H9 (cell line): Measurements from ENCODE around the gene CYP2U1. TPM values are rescaled to one million over a fixed set of nuclear protein-coding genes. Genes with fewer than 3 reads are reported as not detected.

ENCODE experiments used
- DNase-seq: peaks from one replicate; pipeline ENCODE4 v3.0.0-alpha.2; 2017
- H2AFZ ChIP-seq: one replicate; pipeline ENCODE4 v1.6.1; 2013; ENCODE audit warnings: mild to moderate bottlenecking, low read length, control low read depth, moderate library complexity
- H2AK5ac ChIP-seq: 2 replicates; pipeline ENCODE4 v1.6.1; 2013; ENCODE audit warnings: low read length, control low read depth, mixed read lengths; ENCODE audit not compliant: insufficient read length
- H2BK120ac ChIP-seq: one replicate; pipeline ENCODE4 v1.6.1; 2013; ENCODE audit warnings: low read depth, mild to moderate bottlenecking, low read length, control low read depth, inconsistent platforms; ENCODE audit not compliant: poor library complexity, severe bottlenecking
- H2BK12ac ChIP-seq: 2 replicates; pipeline ENCODE4 v1.6.1; 2013; ENCODE audit warnings: low read length, control low read depth, mixed read lengths, low read depth; ENCODE audit not compliant: insufficient read length
- H2BK15ac ChIP-seq: 2 replicates; pipeline ENCODE4 v1.6.1; 2013; ENCODE audit warnings: low read depth, low read length, control low read depth
- H2BK20ac ChIP-seq: one replicate; pipeline ENCODE4 v1.6.1; 2013; ENCODE audit warnings: low read depth, mild to moderate bottlenecking, low read length, control low read depth, inconsistent platforms; ENCODE audit not compliant: poor library complexity, severe bottlenecking
- H2BK5ac ChIP-seq: 2 replicates; pipeline ENCODE4 v1.6.1; 2013; ENCODE audit warnings: low read length, control low read depth, mixed read lengths; ENCODE audit not compliant: insufficient read length
- H3K14ac ChIP-seq: 2 replicates; pipeline ENCODE4 v1.6.1; 2013; ENCODE audit warnings: low read length, control low read depth; ENCODE audit not compliant: insufficient read depth
- H3K18ac ChIP-seq: 2 replicates; pipeline ENCODE4 v1.6.1; 2013; ENCODE audit warnings: low read depth, mild to moderate bottlenecking, mixed read lengths, low read length, control low read depth; ENCODE audit not compliant: insufficient read length
- H3K23ac ChIP-seq: 2 replicates; pipeline ENCODE4 v1.6.1; 2013; ENCODE audit warnings: low read length, control low read depth, mixed read lengths, low read depth; ENCODE audit not compliant: insufficient read length
- H3K23me2 ChIP-seq: 2 replicates; pipeline ENCODE4 v1.6.1; 2013; ENCODE audit warnings: low read depth, mild to moderate bottlenecking, mixed read lengths, low read length, control low read depth; ENCODE audit not compliant: insufficient read length, poor library complexity, severe bottlenecking
- H3K27ac ChIP-seq: 2 replicates; pipeline ENCODE4 v1.5.1; 2013; ENCODE audit warnings: low read length, control low read depth, mixed read lengths, low read depth; ENCODE audit not compliant: insufficient read length
- H3K27me3 ChIP-seq: 2 replicates; pipeline ENCODE4 v1.6.1; 2013; ENCODE audit warnings: low read length, control low read depth, inconsistent platforms; ENCODE audit not compliant: insufficient read depth
- H3K4ac ChIP-seq: 2 replicates; pipeline ENCODE4 v1.6.1; 2013; ENCODE audit warnings: low read depth, mild to moderate bottlenecking, control low read depth, inconsistent platforms, low read length, moderate library complexity
- H3K4me1 ChIP-seq: 2 replicates; pipeline ENCODE4 v1.6.1; 2013; ENCODE audit warnings: low read length, control low read depth, inconsistent platforms; ENCODE audit not compliant: insufficient read depth
- H3K4me2 ChIP-seq: 2 replicates; pipeline ENCODE4 v1.6.1; 2013; ENCODE audit warnings: low read length, control low read depth, mixed read lengths; ENCODE audit not compliant: insufficient read length, insufficient read depth
- H3K56ac ChIP-seq: 2 replicates; pipeline ENCODE4 v1.6.1; 2013; ENCODE audit warnings: low read depth, mild to moderate bottlenecking, mixed read lengths, low read length, control low read depth; ENCODE audit not compliant: insufficient read length
- H3K79me1 ChIP-seq: 2 replicates; pipeline ENCODE4 v1.6.1; 2013; ENCODE audit warnings: low read depth, mild to moderate bottlenecking, moderate library complexity, low read length, control low read depth, inconsistent platforms; ENCODE audit not compliant: insufficient read depth, poor library complexity, severe bottlenecking
- H3K79me2 ChIP-seq: 2 replicates; pipeline ENCODE4 v1.6.1; 2013; ENCODE audit warnings: low read length, control low read depth, inconsistent platforms; ENCODE audit not compliant: insufficient read depth
- H3K9ac ChIP-seq: 2 replicates; pipeline ENCODE4 v1.6.1; 2013; ENCODE audit warnings: low read length, control low read depth, mixed read lengths; ENCODE audit not compliant: insufficient read length; ENCODE audit errors: extremely low read depth
- H3K9me3 ChIP-seq: one replicate; pipeline ENCODE4 v1.6.1; 2013; ENCODE audit warnings: low read depth, low read length, inconsistent platforms; ENCODE audit not compliant: control insufficient read depth
- H3T11ph ChIP-seq: one replicate; pipeline ENCODE4 v1.6.1; 2013; ENCODE audit warnings: mild to moderate bottlenecking, low read length, control low read depth, inconsistent platforms
- H4K20me1 ChIP-seq: one replicate; pipeline ENCODE4 v1.6.1; 2013; ENCODE audit not compliant: control insufficient read depth, insufficient read length, insufficient read depth
- H4K5ac ChIP-seq: 2 replicates; pipeline ENCODE4 v1.6.1; 2013; ENCODE audit warnings: low read depth, mild to moderate bottlenecking, mixed read lengths, low read length, control low read depth; ENCODE audit not compliant: insufficient read length
- H4K8ac ChIP-seq: replicated peaks from 2 replicates; pipeline ENCODE4 v1.6.1; 2013; ENCODE audit warnings: low read length, control low read depth, mixed read lengths, low read depth; ENCODE audit not compliant: insufficient read length
- H4K91ac ChIP-seq: 2 replicates; pipeline ENCODE4 v1.6.1; 2013; ENCODE audit warnings: low read depth, mild to moderate bottlenecking, moderate library complexity, mixed read lengths, low read length, control low read depth; ENCODE audit not compliant: insufficient read length
- H3K27ac Mint-ChIP-seq, 3 experiments: 2 replicates in 2 of 3; 3 replicates in 1 of 3; pipeline ENCODE4 v1.8.0; 2020 to 2021; ENCODE audit warnings: mixed read lengths in 3 of 3, mild to moderate bottlenecking in 1 of 3, moderate library complexity in 1 of 3
- H3K27me3 Mint-ChIP-seq: 2 replicates; pipeline ENCODE4 v1.8.0; 2021; ENCODE audit warnings: low read depth, mild to moderate bottlenecking, moderate library complexity, mixed read lengths
- H3K36me3 Mint-ChIP-seq, 3 experiments: 2 replicates in 2 of 3; 3 replicates in 1 of 3; pipeline ENCODE4 v1.8.0; 2020 to 2021; ENCODE audit warnings: low read depth in 3 of 3, mixed read lengths in 3 of 3; ENCODE audit not compliant: insufficient read depth in 1 of 3
- H3K4me1 Mint-ChIP-seq, 2 experiments: 2 replicates each; pipeline ENCODE4 v1.8.0; 2020; ENCODE audit warnings: mixed read lengths in 2 of 2
- H3K4me3 Mint-ChIP-seq, 2 experiments: 2 replicates in 1 of 2; 3 replicates in 1 of 2; pipeline ENCODE4 v1.8.0; 2020 to 2021; ENCODE audit warnings: mild to moderate bottlenecking in 2 of 2, mixed read lengths in 2 of 2, moderate library complexity in 1 of 2
- H3K9me3 Mint-ChIP-seq, 2 experiments: 2 replicates in 1 of 2; 3 replicates in 1 of 2; pipeline ENCODE4 v1.8.0; 2020; ENCODE audit warnings: mild to moderate bottlenecking in 2 of 2, mixed read lengths in 2 of 2, moderate library complexity in 1 of 2
- CTCF ChIP-seq: fragments of 200-600 bp; sonication (generic); conservative IDR thresholded peaks from 3 replicates; pipeline ENCODE4 v1.8.0; 2021; ENCODE audit warnings: antibody characterized with exemption, mild to moderate bottlenecking
- WGBS: extraction: QIAGEN DNeasy Blood & Tissue Kit; methylation state at CpG from one replicate; pipeline ENCODE4 v1.1.7; 2013; ENCODE audit warnings: missing lambda C conversion rate, low lambda C conversion rate, mixed read lengths; ENCODE audit not compliant: insufficient read length; ENCODE audit errors: extremely low coverage; 5-methylcytosine and 5-hydroxymethylcytosine counted together
- total RNA-seq: library from RNA; stranded (reverse); gene quantifications from 2 replicates; pipeline ENCODE4 v1.2.1, GENCODE V29; 2021

Gene CYP2U1
- total RNA-seq, 1 experiment from 2014 or later, result 9.6 TPM

- Histone ChIP-seq H3K4me2 (no peak overlapping the region), H3K18ac (no peak overlapping the region), H4K5ac (no peak overlapping the region), H2BK20ac (no peak overlapping the region), H3K9ac (no peak overlapping the region), H3K4me1 (no peaks in the 10 kb centered on the region), H3K9me3 (no peaks in the 10 kb centered on the region), H3K27ac (no peak overlapping the region), H2BK120ac (no peak overlapping the region), H3T11ph (no peak overlapping the region), H4K91ac (no peak overlapping the region), H3K56ac (no peak overlapping the region), H2AK5ac (no peak overlapping the region), H4K20me1 (no peaks in the 10 kb centered on the region), H3K23me2 (peaks cover 10% of the 10 kb centered on the region), H3K79me2 (peaks cover 9% of the 10 kb centered on the region; the same call in 1 of the 2 replicates), H3K14ac (no peak overlapping the region), H3K4ac (no peak overlapping the region), H3K23ac (no peak overlapping the region), H2BK15ac (no peak overlapping the region), H2AFZ (no peak overlapping the region), H3K79me1 (peaks cover 12% of the 10 kb centered on the region), H2BK12ac (no peak overlapping the region), H4K8ac (no peak overlapping the region), H3K27me3 (no peaks in the 10 kb centered on the region), H2BK5ac (no peak overlapping the region)
- TF ChIP-seq CTCF, result no peak
- Mint-ChIP-seq H3K27me3 (no peaks in the 10 kb centered on the region), H3K9me3 (no peaks in the 10 kb centered on the region), H3K4me3 (no peak overlapping the region), H3K27ac (no peak overlapping the region; a peak in 1 of 7 replicates), H3K4me1 (peaks cover 28 to 32% of the 10 kb centered on the region in 2 experiments), H3K36me3 (peaks cover 11 to 25% (median 17%) of the 10 kb centered on the region in 3 experiments; a peak in 6 of 7 replicates)
- DNase-seq, result no peak
- no CpG with 5 or more reads among the region's 3 CpGs for WGBS
Measured at GRCh38 chr4:107993969-107994368, 62.6 kb downstream of the CYP2U1 start.
